GM19099 (cell line): ENCODE data around the gene BMP3.

Source experiments
- POLR2A ChIP-seq: IDR thresholded peaks from 3 replicates; pipeline ENCODE4 v1.6.1; 2011; ENCODE audit warnings: low read depth; ENCODE audit not compliant: insufficient read length; ENCODE audit errors: extremely low read depth

BMP3 gene

DNA sequence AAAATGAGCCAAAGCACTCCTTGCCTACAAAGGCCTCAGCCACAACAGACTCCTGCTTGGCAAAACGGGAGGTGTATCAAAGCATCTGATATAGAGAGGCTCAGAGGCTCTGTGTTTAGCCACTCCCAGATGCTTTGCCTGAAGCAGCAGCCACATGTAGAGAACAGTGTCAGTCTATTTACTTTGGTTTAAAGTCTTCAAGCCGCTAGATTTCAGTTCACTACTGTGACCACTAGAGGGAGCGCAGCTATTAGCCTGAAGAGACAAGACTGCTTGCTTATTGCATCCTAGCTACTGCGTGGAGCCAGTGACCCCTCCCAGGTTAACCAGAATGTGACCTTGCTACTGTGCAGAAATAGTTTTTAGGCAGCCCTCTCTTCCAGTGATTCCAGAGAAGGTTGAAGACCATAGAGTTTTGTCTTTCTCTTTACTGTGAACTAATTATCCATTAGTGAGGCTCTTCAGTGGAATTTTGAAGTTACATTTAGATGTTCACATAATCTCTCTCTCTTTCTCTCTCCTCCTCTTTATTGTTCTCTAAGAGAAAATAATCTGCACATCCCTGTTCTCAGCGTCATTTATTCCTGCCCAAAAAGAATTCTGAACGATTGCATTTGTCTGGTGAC lies 39.3 kb downstream of the BMP3 start:
- no peak for TF ChIP-seq POLR2A

DNA sequence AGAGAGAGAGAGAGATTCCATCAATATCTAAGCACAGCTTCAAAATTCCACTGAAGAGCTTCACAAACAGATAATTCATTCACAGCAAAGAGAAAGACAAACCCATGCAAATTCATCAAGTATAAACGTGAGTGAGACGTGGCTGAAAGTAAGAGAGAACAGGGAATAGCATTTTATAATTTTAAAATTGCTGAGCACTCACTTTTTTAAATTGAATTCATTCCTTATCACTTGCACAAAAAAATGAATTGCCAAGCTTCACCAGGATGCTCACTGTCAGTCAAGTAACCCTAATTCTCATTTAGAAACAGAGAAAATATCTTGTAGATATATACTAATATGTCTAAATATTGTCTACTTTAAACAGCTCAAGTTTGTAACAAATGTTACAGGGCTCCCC lies 40.5 kb downstream of the BMP3 start:
- TF ChIP-seq POLR2A, result no peak

DNA sequence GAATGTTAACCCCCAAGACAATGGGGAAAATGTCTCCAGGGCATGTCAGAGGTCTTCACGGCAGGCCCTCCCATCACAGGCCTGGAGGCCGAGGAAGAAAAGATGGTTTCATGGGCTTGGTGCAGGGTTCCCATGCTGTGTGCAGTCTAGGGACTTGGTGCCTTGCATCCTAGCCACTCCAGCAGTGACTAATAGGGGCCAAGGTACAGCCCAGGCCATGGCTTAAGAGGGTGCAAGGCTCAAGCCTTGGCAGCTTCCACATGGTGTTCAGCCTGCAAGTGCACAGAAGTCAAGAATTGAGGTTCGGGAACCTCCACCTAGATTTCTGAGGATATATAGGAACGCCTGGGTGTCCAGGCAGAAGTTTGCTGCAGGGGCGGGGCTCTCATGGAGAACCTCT lies 50.6 kb downstream of the BMP3 start:
- no peak for TF ChIP-seq POLR2A

DNA sequence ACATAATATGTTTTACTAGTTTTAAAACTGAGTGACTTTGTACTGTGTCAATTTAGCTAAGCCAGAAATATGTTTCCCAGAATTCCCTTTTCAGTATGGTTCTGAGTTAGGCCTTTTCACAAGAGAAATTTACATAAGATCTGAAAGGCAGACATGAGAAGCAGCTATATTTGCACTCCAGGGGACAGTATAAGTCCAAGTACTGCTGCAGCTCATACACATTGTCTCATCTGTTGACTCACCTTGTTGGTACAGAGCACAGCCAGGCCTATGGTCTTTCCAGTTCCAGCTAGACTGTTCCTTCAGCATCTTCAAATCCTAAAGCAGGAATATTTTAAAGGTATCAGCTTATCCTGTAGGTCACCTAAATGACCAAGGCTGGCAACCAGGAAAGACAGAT lies 53.5 kb downstream of the BMP3 start:
- no peak for TF ChIP-seq POLR2A

DNA sequence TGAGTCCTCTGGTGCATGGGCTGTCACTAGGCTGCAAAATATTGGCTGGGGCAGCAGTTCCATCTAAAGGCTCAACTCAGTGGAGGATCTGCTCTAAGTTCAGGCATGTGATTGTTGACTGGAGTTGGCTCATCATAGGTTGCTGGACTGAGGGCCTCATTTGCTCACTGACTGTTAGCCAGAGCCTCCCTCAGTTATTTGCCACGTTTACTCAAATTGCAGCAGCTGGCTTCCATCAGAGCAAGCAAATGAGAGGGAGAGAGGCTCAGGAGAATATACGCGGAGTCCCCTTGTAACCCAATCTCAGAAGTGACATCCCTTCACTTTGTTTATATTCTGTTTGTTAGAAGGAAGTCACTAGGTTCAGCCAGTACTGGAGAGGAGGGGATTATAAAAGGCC lies 54.1 kb downstream of the BMP3 start:
- TF ChIP-seq POLR2A, result no peak

DNA sequence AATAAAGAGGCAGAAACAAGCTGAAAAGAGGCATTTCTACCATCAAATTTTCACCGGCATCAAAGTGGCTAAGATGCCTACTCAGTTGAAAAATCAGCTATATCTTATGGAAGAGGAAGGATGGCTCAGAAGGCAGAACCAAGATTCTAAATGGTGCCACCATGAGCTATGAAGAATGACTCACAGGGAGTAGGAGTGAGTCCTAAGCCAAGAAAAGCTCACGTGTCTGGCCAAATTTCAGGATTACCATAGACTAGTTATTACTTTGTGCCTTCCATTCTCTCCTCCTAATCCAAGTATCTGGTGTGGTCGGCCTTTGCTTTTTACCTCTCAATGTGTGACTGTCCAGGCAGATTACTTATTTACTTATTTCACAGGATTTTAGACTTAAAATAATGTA lies 54.8 kb downstream of the BMP3 start:
- TF ChIP-seq POLR2A, result no peak

DNA sequence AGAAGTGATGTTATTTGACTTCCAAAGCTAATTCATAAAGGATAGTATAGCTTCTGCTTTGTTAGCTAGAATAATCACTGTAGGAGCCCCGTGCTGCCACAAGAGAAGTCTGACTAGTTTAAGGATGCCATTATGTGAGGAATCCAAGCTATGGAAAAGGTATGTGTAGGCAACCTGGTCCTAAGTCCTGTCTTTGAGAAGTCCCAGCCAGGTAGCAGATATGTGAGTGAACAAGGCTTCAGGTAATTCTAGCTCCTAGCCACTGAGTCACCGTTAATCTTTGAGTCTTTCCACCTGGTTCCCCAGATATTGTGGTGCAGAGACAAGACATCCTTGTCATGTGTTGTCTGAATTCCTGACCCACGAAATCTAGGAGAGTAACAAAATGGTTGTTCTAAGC lies 55.5 kb downstream of the BMP3 start:
- no peak for TF ChIP-seq POLR2A

DNA sequence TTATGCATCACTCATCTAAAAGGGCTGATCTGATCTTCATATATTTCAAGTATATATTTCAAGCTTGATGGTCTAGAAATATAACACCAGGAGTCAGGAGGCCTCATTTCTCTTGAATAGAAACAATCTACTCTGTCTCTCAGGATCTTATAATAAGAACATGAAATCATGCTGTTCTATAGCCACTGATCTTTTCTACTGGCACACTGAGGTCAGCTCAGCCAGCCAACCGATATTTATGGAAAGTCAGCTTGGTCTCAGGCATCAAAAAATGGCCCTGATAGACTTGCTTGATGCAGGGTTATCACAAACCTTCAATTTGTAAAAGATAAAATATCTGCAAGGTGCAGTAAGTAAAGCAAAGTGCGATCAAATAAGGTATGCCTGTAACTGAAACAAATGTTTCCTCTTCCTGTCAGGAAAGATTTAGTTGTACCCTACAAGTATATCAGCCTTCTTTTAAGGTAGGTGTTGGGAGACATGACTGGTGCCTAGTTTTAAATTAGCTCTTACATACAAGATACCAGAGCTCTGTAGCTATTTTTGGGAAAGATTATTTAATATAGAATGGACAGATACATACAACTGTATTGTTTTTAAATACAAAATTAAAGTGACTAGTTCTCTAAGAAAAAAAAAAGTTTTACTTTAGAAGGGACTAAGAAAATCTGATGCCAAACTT lies 63.4 kb downstream of the BMP3 start:
- TF ChIP-seq POLR2A, result no peak

DNA sequence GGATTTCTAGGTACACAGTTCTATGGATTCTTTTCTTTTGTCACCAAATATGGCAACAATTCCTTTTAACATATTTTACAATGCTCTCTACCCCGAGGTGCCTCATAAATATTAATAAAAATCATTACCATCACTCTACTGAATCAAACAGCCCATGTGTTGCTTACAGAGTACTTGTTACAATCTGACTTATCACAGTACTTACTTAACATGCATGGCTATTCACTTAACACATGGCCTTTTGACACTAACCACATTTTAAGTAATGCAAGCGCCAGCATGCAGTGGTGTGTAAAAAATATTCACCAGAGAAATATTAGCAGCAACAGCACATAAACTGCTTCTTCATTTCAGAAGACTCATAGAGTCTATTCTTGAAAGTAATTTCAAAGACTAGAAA lies 64.9 kb downstream of the BMP3 start:
- TF ChIP-seq POLR2A, result no peak

DNA sequence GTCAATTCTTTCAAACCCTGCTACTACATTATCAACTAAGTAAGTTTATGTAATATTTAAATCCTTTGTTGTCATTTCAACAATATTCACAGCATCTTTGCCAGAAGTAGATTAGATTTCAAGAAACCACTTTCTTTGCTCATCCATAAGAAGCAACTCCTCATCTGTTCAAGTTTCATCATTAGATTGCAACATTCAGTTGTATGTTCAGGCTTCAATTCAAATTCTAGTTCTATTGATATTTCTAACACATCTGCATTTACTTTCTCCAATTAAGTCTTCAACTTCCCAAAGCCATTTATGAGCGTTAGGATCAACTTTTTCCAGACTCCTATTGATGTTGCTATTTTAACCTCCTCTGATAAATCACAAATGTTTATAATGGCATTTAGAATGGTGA lies 66.1 kb downstream of the BMP3 start:
- no peak for TF ChIP-seq POLR2A

DNA sequence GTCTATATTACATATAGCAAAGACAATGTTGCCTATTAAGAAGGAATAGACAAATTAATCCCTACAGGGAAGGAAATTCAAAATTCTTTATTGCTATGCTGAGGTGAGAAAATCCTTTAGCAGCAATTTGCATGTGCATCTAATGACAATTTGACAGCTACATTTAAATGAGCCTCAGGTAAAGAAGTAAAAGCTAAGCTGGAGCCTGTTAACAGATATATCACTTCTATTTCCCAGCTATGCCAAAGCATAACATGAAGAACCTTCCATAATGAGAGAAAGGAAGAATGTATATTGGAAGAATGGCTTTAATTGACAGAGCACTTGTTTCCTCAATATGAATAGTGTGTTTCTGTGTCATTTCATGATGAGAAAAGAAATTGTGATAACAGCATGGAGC lies 71.6 kb downstream of the BMP3 start:
- TF ChIP-seq POLR2A, result no peak

DNA sequence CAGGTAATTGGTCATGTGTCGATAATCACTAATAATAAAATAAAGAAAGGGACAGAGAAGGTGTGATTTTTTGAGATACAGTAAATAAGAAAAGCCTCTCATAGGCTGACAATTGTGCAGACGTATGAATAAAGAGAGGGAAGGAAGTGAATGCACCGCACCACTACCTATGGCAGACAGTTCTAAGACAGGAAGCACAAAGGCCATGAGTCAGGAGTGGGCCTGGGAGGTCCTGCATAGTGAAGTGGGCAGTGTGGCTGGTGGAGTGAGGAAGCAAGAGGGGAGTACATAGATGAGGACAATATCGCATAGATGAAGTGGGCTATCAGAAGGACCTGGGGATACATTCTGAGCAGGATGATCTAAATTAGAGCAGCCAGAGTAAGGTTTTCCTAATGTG lies 75.6 kb downstream of the BMP3 start:
- TF ChIP-seq POLR2A, result no peak
